Stimulated activated CD4-positive, alpha-beta T cell treated with anti-CD3 and anti-CD28 coated beads, Interleukin-2, amount 100 ng/mL, for 4 hours (primary cell): ENCODE results near the gene KCNJ6.
"Not testable (repeated sequence)": the region's sequence is repeated elsewhere in the genome, so short reads cannot be mapped to it uniquely, and the experiment has no call there.

Experiments
- DNase-seq: peaks from one replicate; pipeline ENCODE4 v3.0.0-alpha.2; 2020; ENCODE audit warnings: low read depth

Gene KCNJ6

GRCh38 chr21:37675202-37675801 is 241.0 kb downstream of the KCNJ6 start:
- DNase-seq, result peak; percentile 41

GRCh38 chr21:37673801-37674575 is 242.3 kb downstream of the KCNJ6 start:
- DNase-seq, result no peak

DNA sequence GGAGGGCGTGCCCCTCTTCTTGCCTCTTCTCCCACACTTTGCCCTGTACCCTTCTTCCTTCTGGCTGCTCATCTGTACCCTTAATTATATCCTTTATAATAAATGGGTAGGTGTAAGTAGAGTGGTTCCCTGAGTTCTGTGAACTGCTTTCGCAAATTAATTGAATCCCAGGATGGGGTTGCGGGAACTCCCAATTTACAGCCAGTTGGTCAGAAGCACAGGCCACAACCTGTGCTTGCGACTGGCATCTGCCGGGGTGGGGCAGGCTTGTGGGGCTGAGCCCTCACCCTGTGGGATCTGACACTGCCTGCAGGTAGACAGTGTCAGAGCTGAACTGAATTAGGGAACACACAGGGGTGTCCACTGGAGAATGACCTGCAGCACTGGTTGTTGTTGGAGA is 244.9 kb downstream of the KCNJ6 start:
- DNase-seq, result no peak

- no peak for DNase-seq
Observed at GRCh38 chr21:37670883-37671282, 245.4 kb downstream of the KCNJ6 start.

GRCh38 chr21:37669249-37669648 is 247.0 kb downstream of the KCNJ6 start:
- no peak for DNase-seq

DNA sequence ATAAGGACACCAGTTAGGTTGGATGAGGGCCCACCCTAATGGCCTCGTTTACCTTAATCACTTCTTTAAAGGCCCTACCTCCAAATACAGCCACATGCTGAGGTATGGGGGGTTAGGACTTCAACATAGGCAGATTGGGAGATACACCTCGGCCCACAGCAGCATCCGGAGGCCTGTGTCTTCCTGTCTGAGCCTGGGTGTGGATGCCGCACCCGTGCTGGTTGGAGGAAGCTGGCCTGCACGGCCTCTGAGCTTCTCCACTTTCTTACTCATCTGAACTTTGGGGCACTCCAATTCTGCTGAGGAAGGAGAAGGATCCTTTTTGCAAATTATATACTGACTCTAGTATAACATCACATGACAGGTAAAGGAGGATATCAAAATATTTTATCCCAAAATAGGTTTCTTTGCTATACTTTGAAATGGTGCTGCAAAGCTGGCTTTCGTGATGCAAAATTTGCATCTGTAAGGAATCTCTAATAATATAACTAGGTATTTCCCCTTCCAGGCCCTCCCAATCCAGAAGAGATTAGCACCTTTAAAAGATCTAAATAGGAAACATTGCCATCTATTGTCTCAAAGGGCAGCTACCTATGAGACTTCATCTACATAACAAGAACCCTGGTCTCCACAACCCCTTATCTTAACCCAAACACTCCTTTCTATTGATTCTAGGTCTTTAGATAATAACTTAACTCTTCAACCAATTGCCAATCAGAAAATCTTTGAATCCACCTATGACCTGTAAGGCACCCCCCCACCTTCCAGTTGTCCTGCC is 247.6 kb downstream of the KCNJ6 start:
- no peak for DNase-seq

- no peak for DNase-seq
Observed at GRCh38 chr21:37667380-37667779, 248.9 kb downstream of the KCNJ6 start.

GRCh38 chr21:37665230-37666024 is 250.8 kb downstream of the KCNJ6 start:
- DNase-seq, result no peak

DNA sequence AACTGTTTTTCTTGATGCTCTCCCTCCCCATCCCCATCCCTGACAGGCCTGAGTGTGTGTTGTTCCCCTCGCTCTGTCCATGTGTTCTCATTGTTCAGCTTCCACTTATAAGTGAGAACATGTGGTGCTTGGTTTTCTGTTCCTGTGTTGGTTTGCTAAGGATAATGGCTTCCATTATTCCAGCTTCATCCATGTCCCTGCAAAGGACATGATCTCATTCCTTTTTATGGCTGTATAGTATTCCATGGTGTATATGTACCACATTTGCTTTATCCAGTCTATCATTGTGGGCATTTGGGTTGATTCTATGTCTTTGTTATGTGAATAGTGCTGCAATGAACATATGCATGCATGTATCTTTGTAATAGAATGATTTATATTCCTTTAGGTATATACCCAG is 254.0 kb downstream of the KCNJ6 start:
- DNase-seq, result not testable (repeated sequence)

DNA sequence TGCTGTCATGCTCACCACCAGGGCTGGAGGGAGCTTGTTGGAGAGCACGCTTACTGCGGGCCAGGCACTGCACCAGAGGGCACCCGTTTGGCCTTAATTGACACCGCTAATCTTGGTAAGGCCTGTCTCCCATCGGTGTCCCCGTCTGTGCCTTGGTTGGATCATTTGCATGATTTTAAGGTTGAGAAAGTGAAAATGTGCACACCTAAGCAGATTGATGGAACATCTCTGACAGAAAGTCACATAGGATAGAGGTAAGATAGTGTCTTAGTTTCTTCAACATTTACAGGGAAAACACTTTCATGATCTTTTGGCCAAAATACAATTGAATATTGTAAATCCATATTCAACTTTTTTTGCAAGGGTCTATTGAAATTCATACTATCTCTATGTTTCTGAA is 255.5 kb downstream of the KCNJ6 start:
- DNase-seq, result no peak

GRCh38 chr21:37659874-37660273 is 256.4 kb downstream of the KCNJ6 start:
- no peak for DNase-seq

DNA sequence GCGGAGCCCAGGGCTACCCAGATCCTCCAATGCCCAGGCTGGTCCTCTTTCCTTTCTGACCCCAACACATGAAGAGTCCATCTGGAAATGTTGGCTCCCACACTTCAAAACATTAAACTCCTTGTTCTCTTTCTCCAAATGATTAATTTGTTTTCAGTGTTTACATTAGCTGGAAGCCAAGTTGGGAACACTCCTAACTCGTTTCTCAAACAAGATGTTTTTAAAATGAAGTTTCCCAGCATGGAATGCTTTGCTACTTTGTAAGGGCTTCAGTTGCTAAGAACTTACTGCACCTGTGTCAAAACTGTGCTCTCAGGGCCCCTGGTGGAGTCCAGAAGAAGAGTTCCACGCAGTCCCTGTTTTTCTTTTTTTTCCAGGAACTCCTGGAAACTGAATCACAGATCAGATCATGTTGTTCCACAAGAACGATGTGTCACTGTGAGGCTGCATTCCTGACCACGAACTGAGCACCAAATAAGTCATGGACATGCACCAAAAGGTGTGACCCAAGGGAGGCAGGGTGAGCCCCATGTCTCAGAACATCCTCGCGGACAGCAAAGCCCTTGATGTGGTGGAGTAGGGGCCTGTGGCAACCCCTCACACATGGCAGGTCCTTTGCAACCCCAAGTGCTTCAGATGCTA is 257.3 kb downstream of the KCNJ6 start:
- DNase-seq, result no peak

GRCh38 chr21:37658121-37658816 is 258.0 kb downstream of the KCNJ6 start:
- no peak for DNase-seq

DNA sequence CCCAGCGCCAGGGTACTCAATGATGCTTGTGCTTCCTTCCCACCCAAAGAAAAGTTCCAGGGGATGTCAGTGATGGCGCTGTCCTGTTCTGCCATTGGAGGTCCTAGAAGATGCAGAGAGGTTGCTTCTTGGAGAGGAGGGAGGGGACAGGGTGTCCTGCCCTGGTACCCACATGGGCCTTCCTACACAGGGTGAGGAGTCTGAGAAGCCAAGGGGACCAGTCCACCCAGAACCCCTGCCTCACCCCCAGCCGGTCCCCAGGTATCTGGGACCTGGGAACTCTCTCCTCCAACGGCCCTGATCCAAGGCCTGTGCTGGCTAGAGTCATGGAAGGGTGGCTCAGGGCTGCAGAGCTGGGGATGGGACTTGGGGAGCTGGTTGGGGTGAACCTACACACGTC is 259.4 kb downstream of the KCNJ6 start:
- DNase-seq, result no peak

DNA sequence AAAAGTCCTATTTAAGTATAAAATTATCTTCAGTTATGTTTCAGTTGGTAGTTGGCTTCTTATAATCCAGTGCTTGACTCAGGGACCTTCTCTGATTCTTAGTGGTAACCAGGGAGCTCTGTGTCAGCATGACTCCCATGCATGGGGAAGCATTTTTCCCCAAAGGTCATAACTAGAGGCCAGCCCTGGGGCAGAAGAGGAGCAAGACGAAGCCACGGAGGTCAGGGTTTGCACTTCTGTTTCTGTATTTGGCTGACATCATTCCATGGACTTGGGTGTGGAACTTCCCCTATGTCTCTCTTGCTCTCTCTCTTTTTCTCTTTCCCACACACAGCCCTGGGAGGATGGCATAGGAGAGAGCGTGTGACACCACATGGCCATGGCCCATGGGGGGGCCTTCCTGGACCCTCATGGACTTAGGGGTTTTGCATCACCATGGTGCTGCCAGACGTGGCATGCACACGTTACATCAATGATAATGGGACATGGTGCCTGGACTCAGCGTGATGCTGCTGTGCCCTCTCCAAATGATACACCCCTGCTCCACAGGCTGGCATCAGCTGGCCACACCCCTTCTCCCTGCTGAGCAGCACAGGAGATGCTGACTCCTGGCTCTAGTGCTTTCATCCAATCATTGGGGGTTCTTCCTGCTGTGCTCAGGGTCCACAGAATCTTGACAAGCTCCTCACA is 260.5 kb downstream of the KCNJ6 start:
- DNase-seq, result no peak

- no peak for DNase-seq
Observed at GRCh38 chr21:37654596-37654995, 261.7 kb downstream of the KCNJ6 start.

- no peak for DNase-seq
Observed at GRCh38 chr21:37653201-37653600, 263.1 kb downstream of the KCNJ6 start.

DNA sequence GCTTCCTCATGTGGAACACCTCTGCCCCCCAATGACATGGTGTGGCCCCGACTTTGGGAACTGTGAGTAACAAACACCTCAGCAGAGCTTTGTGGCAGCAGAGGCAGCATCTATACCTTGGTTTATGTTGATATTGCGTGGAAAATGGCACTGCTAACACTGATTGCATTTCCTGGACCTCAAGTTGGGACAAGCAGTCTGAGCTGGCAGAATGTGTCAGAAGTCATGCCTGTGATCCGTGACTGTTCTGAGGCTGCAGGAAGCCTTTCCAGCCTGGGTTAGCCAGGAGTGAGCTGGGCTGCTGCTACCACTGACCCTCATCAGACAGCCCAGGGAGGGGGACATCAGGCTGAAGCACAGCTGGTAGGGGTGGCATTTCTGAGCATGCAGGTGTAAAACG is 268.5 kb downstream of the KCNJ6 start:
- DNase-seq, result no peak

DNA sequence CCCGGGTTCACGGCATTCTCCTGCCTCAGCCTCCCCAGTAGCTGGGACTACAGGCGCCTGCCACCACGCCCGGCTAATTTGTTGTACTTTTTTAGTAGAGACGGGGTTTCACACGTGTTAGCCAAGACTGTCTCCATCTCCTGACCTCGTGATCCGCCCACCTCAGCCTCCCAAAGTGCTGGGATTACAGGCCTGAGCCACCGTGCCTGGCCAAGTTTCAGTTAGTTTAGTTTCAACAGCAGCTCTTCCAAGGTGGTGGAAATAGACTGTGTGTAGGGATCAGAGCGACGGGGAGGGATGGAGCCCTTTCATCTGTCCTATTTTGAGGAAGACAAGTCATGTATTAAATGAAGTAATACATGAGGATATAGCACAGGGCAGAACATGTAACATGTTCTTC is 269.5 kb downstream of the KCNJ6 start:
- DNase-seq, result not testable (repeated sequence)

DNA sequence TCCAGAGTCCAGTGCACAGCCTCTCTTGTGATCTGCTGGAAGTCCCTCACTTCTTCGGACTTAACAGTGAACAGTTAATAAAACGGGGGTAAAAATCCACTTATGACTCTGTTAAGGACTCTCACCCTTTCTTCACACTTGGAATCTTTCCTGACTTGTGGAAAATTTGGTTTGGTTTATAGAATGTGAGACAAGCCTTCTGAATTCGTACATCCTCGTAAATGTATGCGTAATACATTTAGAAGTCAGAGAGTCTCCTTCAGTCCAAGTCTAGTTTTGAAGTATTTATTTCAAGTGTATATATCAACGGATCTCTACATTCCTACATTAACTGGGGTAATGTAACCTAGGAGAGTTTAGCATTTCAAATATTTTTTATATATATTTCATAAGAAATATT is 270.4 kb downstream of the KCNJ6 start:
- no peak for DNase-seq

DNA sequence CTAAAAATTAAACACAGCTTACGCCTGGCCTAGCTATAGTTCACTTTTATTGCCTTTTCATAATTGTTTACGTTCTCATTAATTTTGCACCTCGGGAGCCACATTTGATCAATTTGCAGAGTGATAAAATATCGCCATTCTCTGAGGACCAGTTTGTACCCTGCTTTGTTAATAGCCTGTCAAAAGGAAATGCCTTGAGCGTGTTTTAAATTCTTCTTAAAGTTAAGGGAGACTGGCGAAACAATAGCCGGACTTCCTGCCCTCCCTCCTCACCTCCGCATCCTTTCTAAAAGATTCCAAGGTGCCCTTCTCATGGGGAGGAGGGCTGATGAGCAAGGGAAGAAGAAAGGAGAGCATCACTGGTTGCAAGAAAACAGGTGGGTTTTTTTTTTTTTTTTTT is 271.6 kb downstream of the KCNJ6 start:
- DNase-seq, result no peak
